Cardiac fibroblast (primary cell): ENCODE results near the gene ATG10.

ENCODE experiments used
- DNase-seq, 2 donors: peaks; one replicate each; pipeline versions ENCODE4 v3.0.0 to v3.0.0-alpha.2; 2010; ENCODE audit warnings: low read depth in 2 of 2
- H3K4me3 ChIP-seq, 2 donors: replicated peaks in 1 of 2; 1 replicate in 1 of 2; 2 replicates in 1 of 2; pipeline ENCODE4 v1.5.1; 2011; ENCODE audit warnings: low read depth in 2 of 2, low read length in 2 of 2, mild to moderate bottlenecking in 2 of 2, moderate library complexity in 1 of 2
- CTCF ChIP-seq: IDR thresholded peaks from one replicate; pipeline ENCODE4 v1.5.1; 2011; ENCODE audit warnings: low read depth, mild to moderate bottlenecking, low read length, inconsistent platforms

Gene ATG10

GRCh38 chr5:82073179-82073578 is 101.4 kb downstream of the ATG10 start:
- no peak for TF ChIP-seq CTCF
- DNase-seq = peak in 1 of 2 donors; percentile 12
- no peak overlapping the region for H3K4me3 ChIP-seq

DNA sequence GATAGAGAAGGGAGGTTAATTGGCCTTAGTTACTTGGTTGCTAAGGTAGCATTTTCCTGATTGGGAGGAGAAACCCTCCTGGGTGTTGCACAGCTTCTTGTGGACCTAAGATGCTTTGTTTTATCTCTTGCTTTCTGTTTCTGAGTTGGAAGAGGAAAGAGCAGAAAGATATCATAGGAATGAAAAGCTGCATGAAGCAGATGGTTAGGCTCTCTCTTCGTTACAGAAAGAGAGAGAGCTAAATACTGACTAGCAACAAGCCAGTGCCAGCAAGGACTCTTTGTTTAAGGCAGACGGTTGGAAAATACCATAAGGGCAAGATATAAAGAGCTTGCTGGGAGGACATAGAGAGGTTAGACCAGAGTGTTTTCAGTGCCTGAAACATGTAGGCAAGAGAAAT is 103.1 kb downstream of the ATG10 start:
- no peak overlapping the region for H3K4me3 ChIP-seq
- peak in 1 of 2 donors; percentile 33 for DNase-seq
- TF ChIP-seq CTCF = no peak

DNA sequence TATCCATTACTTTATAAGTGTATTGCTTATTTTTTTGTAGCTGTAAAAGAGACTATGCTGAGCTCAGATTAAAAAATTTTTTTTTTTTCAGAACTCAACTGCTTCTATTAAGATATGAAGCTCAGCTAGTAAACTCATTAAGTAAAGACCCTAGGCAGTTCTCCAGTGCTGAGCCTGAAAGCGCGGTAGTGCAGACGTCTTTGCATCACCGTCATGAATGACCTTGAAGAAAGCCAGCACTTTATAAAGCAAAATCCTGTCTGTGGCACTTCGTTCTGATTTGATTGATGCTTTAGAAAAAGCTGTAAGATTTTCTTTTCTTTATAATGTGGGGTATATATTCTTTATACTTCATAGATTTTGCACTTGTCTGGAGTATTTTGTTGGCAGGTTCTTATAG is 105.7 kb downstream of the ATG10 start:
- no peak for TF ChIP-seq CTCF
- no peak overlapping the region for H3K4me3 ChIP-seq
- DNase-seq = no peak

DNA sequence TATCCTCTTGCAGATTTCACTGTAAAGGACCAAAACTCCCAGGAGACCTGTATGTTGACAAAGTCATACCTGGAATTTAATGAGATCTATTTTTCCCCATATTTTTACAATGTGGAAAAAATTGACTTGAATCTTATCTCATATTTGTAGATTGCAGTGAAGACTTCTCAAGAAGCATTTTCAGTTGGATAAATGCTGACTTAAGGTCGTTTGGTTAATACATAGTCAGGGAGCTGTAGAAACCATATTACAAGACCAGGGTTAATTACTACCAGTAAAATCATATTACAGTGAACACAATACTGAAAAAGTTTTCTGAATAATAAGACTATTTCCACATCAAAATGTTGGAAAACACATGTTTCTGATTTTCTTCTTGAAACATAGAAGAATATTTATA is 119.8 kb downstream of the ATG10 start:
- no peak for TF ChIP-seq CTCF

DNA sequence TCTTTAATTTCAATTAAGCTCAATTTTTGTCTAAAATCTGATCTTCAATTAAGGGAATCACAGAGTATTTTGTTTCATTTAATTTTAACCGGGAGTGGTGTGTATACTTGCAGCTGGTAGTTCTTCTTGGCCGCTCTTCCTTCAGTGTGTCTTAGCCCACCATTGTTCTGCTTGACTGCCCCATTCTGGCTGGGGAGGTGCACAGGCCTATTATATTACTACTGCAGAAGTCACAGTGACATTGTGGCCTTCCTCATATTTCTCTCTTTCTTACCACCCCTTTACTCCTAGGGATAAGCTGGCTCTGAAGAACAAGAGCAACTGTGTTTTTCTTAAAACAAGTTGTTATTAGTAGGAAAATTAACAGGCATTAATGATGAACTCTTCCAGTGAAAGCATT is 123.7 kb downstream of the ATG10 start:
- no peak for TF ChIP-seq CTCF
- no peak overlapping the region for H3K4me3 ChIP-seq

More for the DNA sequence above, 119.8 kb downstream of the ATG10 start:
- no peak for DNase-seq
- H3K4me3 ChIP-seq = no peak overlapping the region

DNA sequence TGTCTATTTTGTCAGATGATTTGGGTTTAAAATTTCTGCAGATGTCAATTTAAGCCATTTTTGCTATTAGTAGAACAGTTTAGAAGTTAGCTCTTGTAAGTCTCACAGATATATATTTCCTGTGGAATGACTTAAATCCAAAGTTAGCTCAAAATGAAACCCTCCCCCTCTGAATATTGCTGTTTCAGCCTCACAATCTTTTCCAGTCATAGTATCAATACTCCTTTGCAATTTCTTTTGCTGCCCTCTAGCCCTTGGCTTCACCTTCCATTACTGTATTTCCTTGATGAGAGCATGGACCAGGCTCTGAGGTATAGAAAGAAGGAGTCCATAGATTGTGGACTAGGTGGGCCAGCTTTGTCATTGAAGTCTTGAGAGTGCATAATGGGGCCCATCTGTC is 124.4 kb downstream of the ATG10 start:
- no peak for DNase-seq
- no peak overlapping the region for H3K4me3 ChIP-seq
- TF ChIP-seq CTCF = no peak

More for the DNA sequence above, 123.7 kb downstream of the ATG10 start:
- DNase-seq = no peak
